Fibroblast of skin of right quadriceps (primary cell): ENCODE data around the gene PCED1A.
A peak's percentile ranks its signal among the peaks of the same experiment; 100 is the strongest.
"Not testable (repeated sequence)": the region's sequence is repeated elsewhere in the genome, so short reads cannot be mapped to it uniquely, and the experiment has no call there.

ENCODE experiments used
- DNase-seq: peaks from one replicate; pipeline ENCODE4 v3.0.0-alpha.2; 2013

The PCED1A gene

DNA sequence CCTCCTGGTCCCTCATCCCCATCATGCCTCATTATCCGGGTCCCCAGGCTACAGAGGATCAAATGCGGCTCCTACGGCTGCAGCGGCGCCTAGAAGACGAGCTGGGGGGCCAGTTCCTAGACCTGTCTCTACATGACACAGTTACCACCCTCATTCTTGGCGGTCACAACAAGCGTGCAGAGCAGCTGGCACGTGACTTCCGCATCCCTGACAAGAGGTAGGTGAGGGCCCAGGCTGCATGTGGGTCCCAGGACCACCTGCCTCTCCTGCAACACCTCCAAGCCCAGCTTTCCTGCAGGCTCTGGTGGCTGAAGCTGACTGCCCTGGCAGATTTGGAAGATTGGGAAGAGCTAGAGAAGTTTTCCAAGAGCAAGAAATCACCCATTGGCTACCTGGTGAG is 24.6 kb upstream of the PCED1A start:
- no peak for DNase-seq

DNA sequence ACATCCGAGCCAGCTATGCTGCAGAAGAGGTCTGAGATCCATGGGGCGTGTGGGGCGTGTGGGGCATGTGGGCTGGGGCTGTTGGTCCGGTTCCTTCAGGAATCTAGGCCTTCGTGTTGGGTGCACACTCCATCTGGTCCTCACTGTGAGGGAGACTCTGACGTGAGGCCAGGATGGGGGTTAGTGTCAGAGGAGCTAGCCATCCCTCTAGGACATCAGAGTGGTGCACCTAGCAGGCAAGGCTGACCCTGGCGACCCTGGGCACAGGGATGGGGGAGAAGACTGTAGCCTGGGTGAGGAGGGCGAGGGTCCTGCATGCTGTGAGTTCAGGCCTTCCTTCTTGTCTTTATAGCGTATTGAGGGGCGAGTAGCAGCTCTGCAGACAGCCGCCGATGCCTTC is 24.2 kb upstream of the PCED1A start:
- no peak for DNase-seq

DNA sequence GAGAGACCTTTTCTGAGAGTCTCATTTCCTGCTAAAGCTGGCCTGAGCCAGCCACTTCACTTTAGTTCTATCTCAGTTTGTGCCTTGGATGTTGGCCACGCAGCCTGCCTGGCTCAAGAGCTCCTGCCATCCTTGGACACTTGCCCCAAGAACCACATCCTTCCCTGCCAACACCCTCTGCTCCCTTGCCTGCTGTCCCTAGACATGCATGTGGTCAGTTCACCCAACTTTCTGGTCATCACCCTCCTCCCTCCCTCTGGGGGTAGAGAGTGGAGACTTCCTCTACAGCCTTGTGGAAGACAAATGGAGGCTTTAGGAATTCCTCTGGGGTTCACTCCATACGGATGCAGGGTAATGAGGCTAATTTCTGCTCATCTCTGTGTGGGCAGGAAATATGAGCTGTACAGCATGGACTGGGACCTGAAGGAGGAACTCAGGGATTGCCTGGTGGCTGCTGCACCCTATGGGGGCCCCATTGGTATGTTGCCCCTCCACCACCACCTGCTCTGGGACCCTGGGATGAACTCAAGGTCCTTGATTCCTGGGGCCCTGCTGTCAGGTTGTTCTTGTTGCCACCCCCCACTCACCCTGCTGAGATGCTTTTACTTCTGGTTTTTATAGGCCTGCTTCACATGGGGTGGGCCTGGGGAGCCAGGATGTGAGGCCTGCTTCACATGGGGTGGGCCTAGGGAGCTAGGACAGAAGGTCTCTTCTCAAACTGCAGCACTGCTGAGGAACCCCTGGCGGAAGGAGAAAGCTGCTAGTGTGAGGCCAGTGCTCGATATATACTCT is 19.1 kb upstream of the PCED1A start:
- no peak for DNase-seq

DNA sequence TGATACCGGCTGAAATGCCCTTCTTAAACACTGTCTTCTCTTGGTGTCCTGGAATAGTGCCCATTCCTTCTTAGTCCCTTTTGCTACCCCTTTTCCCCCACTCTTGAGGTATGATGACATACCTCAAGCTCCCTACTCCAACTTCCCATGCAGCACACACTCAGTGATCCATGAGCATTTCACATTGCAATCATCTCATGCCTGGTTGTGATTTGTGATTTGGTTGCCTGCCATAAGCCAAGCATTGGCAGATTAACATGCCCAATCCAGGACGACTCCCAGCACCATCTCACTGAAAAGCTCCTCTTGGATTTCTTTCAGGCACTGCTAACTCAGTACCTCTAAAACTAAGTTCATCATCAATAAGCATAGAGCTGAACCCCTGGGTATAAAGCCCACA is 18.1 kb upstream of the PCED1A start:
- DNase-seq = no peak

DNA sequence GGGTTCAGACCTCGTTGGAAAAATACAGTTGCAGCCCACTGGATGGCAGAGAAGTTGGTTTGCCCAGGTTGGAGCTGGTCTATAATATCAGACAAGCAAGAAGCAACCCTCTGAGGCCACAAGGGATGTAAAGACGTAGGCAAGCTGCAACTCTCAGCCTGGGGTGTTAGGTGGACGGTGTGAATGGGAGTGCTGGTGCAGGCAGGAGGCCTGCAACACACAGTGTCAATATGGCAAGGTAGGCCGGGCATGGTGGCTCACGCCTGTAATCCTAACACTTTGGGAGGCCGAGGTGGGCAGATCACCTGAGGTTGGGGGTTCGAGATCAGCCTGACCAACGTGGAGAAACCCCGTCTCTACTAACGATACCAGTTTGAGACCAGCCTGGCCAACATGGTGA is 10.6 kb upstream of the PCED1A start:
- no peak for DNase-seq

DNA sequence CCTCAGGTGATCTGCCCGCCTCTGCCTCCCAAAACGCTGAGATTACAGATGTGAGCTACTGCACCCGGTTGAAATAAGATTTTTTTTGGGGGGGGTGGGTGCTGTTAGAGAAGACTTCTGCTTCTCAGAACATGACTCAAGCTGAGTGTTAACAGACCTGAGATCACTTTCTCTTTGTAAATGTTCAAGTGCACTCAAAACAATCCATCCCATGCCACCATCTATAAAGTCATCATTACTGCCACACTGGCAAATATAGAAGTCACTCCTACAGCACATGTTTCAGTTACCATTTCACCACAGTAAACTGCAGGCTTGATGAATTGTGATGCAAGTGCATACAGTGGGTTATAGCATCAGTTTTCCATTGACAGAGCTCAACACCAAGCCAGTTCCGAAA is 9.1 kb upstream of the PCED1A start:
- no peak for DNase-seq

DNA sequence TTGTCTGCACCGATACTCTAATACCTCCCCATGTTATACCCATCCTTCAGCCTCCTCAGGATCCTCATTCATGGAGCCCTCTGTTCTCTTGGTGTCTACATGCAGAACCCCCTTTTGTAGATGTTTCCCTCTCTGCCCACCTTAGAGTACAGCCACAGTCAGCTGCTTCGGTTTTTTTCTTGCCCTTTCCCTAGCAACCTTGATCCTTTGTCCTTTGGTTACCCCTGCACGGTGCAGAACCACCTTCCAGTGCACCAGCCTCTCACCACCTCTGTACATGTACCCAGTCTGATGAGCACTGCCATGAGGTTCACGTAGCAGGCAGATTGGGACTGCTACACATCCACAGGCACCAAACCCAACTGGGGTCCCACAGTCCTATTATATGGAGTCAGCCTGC is 7.3 kb upstream of the PCED1A start:
- DNase-seq = no peak

DNA sequence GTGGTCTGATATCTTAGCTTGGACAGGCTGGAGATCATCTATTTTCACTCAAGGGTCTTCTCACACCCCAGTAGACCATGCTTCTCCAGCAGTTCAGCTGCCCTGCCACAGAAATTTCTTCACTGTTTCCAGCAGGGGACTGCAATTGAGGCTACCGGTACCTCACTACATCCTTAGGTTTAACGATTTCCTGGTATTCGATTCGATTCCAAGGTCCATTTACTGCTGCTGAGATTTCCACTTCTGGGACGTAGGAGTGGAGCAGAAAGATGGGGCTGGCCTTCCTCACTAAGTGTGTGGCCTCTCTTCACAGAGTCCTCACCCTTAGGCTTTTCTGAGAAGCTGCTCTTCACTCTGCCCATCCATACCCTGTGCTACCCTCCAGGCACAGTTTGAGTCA is 6.2 kb upstream of the PCED1A start:
- DNase-seq = no peak

DNA sequence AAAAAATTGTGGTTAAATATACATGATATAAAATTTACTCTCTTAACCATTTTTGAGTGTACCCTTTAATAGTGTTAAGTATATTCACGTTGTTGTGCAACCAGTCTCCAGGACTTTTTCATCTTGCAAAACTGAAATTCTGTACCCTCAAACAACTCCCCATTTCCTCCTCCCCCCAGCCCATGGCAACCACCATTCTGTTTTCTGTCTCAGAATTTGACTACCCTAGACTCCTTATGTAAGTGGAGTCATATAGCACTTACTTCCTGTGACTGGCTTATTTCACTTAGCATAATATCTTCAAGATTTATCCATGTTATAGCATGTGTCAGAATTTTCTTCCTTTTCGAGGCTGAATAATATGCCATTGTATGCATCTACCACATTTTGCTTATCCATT is 5.2 kb upstream of the PCED1A start:
- no peak for DNase-seq

DNA sequence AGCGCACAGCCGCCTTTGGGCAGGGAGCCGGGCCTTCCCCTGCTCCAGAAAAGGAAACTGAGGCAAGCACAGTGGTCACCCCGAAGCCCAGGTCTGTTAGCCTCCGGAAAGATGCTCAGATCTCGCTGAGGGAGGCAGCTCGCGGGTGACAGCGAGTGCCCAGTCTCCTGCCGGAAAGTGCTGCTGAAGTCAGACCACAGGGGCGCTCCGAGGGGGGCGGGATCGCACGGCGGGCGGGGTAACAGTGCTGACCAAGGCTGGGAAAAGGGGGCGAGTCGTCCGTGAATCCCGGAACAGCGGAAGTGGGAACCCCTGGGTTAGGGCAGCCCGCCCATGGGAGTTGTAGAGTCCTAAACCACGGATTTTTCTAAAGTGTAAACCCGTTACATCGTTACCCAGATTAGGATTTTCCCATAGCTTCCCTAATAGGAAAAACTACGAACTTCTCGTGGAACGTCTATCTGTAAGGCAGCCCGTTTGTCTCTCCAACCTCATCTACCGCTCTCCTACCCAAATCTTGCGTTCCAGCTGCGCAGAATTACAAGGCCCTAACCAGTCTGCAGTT is 594 bp upstream of the PCED1A start:
- peak; percentile 69 for DNase-seq

DNA sequence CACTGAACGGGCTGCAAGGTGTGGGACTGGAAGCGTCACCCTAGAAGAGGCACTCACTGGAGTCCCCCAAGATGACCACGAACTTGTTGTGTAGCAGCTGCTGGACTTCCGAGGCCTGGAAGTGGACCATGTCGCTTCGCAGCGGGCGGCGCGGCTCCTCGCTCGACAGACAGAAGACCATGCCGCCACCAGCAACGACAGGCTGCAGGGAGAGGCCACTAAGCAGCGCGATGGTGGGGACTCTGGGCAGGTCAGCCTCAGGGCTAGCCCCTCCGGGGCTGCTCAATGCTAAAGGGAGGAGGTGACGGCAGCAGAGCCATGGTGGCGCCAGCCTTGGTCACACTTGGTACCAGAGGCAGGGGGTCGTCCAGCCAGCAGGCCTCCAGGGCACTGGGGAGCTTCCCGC is 720 bp downstream of the PCED1A start:
- DNase-seq = no peak

DNA sequence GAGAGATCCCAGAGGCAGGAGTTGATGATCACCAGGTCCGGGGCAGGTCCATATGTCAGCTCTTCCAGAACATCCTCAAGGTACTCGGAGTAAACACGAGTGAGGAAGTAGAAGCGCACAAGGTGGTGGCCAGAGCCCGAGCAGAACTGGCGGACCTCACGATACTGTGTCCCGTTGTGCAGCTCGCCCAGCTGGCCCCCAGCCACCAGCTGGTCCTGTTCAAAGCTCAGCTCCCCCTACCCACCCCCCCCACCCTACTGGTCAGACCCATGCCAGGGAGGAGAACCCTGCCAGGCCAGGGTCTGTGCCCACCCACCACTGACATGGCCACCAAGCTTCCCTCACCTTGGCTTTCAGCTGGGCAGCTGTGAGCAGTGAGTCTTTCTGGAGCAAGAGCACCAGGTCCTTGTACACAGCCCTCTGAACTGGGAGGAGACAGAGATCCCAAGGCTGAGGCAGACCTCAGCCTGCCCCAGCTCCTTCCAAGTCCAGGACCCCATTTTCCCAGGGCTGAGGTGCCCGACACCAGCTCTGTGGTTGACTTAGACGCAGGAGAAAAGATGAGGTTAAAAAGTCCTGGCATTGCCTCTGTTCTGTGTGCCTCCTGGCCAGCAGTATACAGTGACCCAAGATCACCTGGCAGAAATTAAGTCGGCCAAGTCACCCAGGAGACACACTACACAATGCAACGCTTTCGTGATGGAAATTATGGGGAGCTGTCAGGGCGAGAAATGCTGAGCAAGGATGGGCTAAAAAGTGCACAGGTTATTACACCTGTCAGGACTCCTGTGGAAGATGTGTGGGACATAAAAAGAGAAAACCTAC is 1.4 kb downstream of the PCED1A start:
- DNase-seq = no peak

DNA sequence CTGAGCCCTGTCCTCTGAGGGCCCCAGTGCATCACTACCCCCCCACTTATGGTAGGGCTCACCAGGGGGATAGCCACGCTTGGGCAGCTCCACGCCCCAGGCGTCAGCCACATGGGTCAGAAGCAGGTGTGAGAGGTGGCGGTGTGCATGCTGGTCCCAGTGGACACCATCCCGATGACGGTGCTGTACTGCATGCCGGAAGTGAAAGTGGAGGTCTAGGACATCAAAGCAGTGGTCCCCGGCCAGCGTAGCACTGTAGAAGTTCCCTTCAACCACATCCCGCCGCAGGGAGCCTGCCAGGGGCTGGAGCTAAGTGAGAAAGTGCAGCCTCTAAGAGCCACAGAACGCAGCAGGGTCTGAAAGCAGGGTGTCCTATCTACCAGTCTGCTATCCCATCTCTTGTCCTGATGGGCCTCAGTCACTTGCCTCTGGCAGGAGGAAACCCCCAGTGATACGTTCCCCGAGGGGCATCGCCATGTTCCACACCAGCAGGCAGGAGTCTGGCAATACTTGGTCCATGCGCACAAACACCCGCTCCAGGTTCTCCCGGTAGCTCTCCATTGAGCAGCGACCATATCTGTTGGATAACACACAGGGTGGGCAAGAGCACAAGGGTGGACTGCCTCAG is 2.2 kb downstream of the PCED1A start:
- DNase-seq = no peak

DNA sequence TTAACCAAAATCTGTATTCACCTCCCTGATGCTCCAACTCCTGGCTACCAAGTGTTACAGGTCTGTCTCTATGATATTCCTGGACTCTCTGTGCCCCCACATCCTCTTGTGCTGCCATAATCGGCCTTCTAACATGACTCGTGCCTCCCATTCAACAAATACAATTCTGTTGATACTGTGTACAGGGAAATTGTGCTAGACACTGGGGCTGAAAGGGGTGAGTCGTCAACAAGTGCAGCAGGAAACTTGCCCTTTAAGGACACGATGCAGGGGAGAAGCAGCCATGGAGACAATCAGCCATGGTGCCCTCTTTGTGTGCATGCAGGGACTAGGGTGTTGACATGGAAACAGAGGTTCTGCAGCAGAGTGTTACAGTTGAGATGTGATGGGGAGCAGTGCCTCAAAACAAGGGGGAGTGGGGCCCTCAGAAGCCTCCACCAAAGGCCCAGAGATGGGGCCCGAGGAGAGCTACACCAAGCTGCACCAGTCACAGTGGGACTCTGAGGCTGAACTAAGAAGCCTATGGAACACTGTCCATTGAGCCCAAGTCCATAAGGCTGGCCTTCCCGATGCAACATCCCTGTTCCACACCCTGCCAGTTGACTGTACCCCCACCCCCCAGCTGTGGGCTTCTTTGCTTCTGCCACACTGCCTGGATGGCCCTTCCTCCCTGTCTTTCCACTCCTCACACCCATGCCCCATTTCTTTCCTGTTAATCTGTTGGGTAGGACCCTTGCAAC is 3.1 kb downstream of the PCED1A start:
- no peak for DNase-seq

DNA sequence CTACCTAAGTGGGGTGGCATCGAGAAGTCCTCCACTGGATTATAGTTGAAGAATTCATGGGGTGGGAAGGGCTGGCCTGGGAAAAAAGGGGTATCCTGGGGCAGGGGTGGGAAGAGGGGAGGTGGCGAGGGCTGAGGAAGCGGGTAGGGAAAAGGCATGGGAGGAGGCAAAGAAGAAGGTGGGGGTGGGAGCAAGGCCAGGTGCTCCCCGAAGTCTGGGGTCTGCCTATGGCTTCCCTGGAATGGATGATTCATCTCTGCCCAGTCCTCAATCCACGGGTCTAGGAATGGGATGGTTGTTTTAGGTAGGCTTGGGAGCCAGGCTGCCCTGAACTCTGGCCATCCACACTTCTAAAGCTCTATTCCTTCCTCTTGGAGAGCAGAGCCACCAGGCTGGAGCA is 4.4 kb downstream of the PCED1A start:
- DNase-seq = no peak

DNA sequence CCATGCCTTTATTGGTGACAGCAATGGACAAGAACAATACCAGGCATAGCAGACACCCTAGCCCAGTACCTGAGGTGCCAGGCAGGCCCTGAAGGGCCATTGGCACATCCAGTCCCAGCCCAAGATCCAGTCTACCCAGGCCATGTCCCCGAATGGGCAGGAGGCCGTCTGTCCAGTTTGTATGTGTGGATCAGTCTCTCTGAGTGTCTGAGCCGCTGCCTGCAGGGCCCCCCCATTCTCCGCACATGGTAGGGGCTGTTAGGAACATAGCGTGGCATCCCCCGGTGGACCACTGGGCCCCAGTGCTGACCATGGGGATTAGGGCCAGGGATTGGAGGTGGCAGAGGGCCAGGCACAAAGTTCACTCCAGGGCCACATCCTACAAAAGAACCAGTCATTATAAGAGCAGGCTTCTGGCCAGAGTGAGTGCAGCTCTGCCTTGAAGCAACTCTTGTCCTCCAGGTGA is 5.1 kb downstream of the PCED1A start:
- DNase-seq = no peak

DNA sequence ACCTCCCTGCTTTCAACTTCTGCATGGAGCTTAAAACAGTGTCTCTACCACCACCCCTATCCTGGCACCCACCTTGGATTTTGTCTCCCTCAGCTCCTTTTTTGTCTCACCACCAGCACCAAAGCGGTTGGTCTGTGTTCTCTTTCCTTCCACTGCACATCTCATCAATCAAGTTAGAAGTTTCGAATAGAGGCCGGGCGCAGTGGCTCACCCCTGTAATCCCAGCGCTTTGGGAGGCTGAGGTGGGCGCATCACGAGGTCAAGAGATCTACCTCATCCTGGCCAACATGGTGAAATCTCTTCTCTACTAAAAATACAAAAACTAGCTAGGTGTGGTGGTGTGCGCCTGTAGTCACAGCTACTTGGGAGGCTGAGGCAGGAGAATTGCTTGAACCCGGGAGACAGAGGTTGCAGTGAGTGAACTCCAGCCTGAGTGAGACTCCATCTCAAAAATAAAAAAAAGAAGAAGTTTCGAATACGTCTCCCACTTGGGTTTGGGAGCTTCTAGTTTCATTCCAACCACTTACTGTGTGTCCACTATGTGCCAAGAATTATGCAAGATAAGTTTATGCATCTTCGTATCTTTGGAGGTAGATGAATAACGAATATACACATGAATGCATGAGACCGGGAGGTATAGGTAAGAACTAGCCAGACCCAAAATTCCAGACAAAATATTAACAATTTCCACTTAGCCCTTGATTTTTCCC is 5.9 kb downstream of the PCED1A start:
- no peak for DNase-seq

DNA sequence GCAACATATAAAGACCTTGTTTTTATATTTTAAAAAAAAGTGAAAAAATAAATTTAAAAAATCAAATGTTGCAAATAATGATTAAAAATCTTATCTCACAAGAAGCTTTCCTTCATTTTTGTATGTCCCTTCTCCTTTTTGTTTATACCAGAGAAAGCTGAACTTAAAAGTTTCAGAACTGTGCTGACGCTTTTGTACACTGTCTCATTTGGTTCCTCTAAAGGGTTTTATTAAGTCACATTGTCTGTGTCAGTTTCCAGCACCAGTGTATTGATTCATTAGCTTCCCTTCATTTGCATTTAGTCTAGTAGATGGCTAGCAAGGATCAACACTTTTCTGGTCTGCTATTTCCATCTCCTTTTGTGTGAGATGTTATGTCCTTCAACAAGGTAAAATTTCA is 6.7 kb downstream of the PCED1A start:
- no peak for DNase-seq

DNA sequence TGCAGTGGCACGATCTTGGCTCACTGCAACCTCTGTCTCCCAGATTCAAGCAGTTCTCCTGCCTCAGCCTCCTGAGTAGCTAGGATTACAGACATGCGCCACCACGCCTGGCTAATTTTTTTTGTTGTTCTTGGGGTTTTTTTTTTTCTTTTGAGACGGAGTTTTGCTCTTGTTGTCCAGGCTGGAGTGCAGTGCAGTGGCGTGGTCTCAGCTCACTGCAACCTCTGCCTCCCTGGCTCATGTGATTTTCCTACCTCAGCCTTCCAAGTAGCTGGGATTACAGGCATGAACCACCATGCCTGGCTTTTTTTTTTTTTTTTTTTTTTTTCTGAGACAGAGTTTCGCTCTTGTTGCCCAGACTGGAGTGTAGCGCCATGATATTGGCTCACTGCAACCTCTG is 9.2 kb downstream of the PCED1A start:
- DNase-seq = not testable (repeated sequence)

DNA sequence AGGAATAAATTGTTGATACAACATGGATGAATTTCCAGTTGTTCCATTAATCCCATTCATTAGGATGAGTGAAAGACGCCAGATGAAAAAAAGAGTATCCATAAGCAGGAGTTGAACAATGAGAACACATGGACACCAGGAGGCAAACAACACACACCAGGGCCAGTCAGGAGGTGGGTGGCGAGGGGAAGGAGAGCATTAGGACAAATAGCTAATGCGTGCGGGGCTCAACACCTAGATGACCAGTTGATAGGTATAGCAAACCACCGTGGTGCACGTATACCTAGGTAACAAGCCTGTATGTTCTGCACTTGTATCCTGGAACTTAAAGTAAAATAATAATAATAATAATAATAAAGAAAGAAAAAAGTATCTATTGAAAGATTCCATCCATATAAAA is 11.1 kb downstream of the PCED1A start:
- DNase-seq = no peak

DNA sequence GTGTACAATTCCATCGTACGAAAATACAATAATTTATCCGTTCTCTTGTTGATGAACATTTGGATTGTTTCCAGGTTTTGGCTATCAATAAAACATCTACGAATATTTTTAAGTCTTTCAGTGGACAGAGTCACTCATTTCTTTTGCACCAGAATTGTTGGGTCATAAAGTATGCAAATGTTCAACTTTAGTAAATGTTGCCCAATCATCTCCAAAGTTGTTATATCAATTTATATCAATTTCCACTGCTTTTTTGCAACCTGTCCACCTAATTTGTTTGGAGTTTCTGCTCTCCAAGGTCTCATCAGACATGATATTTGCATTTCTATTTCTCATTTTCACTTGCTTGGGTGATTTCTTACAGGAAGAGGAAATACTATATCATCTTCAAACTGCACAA is 13.8 kb downstream of the PCED1A start:
- no peak for DNase-seq

DNA sequence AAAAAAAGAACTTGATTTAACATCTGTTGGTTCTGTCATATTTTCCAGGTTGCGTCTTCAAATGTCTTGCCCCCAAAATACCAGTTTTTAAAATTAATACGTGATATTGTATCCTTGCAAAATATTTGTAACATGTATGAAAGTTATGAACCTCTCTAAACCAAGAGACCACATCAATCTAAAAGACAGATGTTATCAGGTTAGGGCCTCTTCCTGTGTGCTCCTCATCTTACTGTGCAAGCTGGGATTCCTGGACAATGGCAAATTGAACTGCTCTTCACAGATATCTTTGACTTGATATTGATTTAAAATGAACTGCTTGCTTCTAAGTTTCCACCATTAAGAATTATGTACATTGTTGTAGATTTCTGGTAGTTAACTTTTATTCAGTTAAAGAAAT is 14.7 kb downstream of the PCED1A start:
- DNase-seq = no peak
